Measurements from ENCODE around the gene TPST1.

TPST1 gene

DNA sequence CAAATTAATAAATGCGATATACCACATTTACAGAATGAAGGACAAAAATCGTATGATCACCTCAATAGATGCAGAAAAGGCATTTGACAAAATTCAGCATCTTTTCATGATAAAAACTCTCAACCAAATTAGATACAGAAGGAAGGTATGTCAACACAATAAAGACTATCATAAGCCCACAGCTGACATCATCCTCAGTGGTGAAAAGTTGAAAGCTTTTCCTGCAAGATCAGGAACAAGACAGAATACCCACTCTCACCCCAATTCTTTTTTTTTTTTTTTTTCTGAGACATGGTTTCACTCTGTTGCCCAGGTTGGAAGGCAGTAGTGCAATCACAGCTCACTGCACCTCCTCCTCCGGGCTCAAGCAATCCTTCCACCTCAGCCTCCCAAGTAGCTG lies 67.2 kb downstream of the TPST1 start:
- no peak for DNase-seq
- Mint-ChIP-seq H3K27ac (no peak overlapping the region), H3K36me3 (ENCODE audit: low read depth) (no peaks in the 10 kb centered on the region), H3K9me3 (peaks cover 2% of the 10 kb centered on the region), H3K4me1 (ENCODE audit: low read depth) (no peaks in the 10 kb centered on the region), H3K4me3 (no peak overlapping the region), H3K27me3 (no peaks in the 10 kb centered on the region)

DNA sequence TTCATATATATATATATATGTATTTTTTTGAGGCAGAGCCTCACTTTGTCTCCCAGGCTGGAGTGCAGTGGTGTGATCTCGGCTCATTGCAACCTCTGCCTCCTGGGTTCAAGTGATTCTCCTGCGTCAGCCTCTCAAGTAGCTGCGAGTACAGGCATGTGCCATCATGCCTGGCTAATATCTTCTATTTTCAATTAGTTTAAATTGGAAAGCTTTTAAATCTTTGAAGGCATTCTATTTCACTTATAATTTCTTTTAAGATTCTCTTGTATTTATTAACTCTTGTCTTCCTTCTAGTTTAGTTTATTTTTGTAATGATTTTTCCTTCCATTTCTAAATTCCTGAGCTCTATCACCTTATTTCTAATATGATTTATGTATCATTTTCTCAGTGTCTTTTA lies 71.2 kb downstream of the TPST1 start:
- peaks cover 1% of the 10 kb centered on the region for H3K9me3 Mint-ChIP-seq
- no peak overlapping the region for H3K27ac Mint-ChIP-seq
- no peak overlapping the region for H3K4me3 Mint-ChIP-seq
- H3K36me3 Mint-ChIP-seq (ENCODE audit: low read depth), result no peaks in the 10 kb centered on the region
- no peaks in the 10 kb centered on the region for H3K4me1 Mint-ChIP-seq (ENCODE audit: low read depth)
- no peak for DNase-seq
- no peaks in the 10 kb centered on the region for H3K27me3 Mint-ChIP-seq

DNA sequence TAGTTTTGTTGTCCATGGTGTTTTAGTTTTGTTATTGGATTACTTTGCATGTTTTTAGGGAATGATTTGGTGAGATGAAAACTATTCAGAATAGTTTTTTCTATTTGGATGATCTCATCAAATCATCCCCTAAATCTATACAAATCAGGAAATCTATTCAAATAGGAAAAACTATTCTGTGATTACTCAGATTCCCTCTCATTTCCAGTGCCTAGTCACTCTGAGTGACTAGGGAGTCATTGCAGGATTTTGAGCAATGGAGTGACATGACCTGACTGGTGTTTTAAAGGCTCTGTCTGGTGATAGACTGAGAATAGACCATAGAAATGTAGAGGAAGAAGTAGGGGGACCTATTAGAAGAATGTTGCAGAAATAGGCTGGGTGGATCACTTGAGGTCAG lies 72.4 kb downstream of the TPST1 start:
- Mint-ChIP-seq H3K4me3 (no peak overlapping the region), H3K36me3 (ENCODE audit: low read depth) (no peaks in the 10 kb centered on the region), H3K9me3 (no peaks in the 10 kb centered on the region), H3K4me1 (ENCODE audit: low read depth) (peaks cover 5% of the 10 kb centered on the region), H3K27ac (no peak overlapping the region), H3K27me3 (no peaks in the 10 kb centered on the region)
- DNase-seq, result no peak

DNA sequence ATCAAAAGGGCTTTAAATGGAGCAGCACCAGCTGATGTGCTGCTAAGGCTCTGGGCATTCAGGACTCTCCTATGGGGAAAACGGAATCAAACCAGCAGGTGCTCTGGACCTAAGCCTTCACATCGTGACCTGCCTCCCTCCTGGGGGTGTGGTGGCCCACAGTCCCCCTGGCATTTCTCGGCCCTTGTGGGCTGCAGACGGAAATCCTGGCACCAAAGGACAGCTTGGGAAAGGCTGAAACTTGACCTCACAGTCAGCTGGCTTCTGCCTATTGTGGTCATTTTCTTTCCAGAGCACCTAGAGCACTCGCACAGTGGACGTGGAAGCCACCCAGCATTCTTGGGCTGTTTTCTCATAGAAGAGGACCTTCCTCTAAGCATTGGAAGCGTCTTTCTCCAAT lies 74.8 kb downstream of the TPST1 start:
- no peak overlapping the region for H3K4me3 Mint-ChIP-seq
- H3K27ac Mint-ChIP-seq, result no peak overlapping the region
- peaks cover 6% of the 10 kb centered on the region for H3K4me1 Mint-ChIP-seq (ENCODE audit: low read depth)
- no peak for DNase-seq
- no peaks in the 10 kb centered on the region for H3K27me3 Mint-ChIP-seq
- no peaks in the 10 kb centered on the region for H3K9me3 Mint-ChIP-seq
- H3K36me3 Mint-ChIP-seq (ENCODE audit: low read depth), result no peaks in the 10 kb centered on the region

DNA sequence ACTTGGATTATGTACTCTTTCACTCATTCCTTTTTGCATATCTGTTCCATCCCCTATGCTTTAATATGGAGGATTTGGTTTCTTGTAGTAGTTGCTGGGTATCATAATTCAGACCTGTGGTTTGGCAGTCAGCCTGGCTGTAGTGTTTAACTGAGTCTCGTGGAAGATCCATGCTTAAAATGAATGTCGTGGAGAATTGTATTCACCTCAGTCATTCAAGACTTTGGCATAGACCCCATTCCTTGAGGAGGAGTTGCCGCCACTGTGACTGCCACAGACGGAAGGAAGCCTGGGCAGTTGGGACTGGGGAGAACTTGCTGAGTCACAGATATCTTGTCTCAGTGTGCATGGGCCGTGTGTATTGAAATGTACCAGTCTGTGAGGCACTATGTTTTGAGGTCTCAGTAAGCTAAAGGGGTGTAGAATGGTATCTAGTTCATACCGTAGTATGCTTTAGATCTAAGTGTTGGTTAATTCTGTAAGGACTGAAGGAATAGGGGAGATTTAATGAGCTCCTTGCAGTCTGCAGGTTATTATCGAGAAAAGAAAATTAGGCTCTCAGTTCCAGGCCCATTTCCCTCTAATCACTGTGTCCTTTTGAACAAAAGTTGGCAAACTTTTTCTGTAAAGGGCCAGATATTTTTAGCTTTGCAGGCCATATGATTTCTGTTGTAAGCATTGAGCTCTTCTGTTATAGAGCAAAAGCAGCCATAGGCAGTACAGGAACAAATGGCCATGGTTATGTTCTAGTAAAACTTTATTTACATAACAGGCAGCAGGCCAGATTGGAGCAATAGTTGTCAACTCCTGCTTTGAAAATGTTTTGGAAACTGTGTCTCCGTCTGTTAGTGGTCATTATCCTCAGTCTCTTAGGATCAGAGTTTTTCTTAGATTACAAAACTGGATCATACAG lies 76.8 kb downstream of the TPST1 start:
- H3K9me3 Mint-ChIP-seq, result no peaks in the 10 kb centered on the region
- no peak for DNase-seq
- H3K27ac Mint-ChIP-seq, result no peak overlapping the region
- H3K4me1 Mint-ChIP-seq (ENCODE audit: low read depth), result peaks cover 6% of the 10 kb centered on the region
- H3K36me3 Mint-ChIP-seq (ENCODE audit: low read depth), result no peaks in the 10 kb centered on the region
- no peaks in the 10 kb centered on the region for H3K27me3 Mint-ChIP-seq
- no peak overlapping the region for H3K4me3 Mint-ChIP-seq

DNA sequence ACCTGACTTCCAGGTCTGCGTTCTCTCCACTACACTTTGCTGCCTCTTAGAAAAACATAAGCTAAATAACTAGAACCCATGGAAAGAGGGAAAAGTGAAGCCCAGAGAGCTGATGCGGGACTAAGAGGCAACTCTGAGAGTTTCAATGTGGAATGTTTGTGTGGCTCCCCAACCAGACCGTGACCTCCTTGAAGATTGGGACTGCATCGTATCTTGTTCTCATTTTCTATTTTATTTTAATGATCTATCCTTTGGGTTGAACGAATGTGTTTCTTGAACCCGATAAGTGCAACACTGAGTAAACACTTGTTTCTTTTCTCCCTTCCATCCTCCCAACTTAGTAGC lies 77.4 kb downstream of the TPST1 start:
- no peaks in the 10 kb centered on the region for H3K9me3 Mint-ChIP-seq
- DNase-seq, result no peak
- H3K4me1 Mint-ChIP-seq (ENCODE audit: low read depth), result peaks cover 6% of the 10 kb centered on the region
- H3K4me3 Mint-ChIP-seq, result no peak overlapping the region
- H3K27me3 Mint-ChIP-seq, result no peaks in the 10 kb centered on the region
- no peak overlapping the region for H3K27ac Mint-ChIP-seq
- no peaks in the 10 kb centered on the region for H3K36me3 Mint-ChIP-seq (ENCODE audit: low read depth)

DNA sequence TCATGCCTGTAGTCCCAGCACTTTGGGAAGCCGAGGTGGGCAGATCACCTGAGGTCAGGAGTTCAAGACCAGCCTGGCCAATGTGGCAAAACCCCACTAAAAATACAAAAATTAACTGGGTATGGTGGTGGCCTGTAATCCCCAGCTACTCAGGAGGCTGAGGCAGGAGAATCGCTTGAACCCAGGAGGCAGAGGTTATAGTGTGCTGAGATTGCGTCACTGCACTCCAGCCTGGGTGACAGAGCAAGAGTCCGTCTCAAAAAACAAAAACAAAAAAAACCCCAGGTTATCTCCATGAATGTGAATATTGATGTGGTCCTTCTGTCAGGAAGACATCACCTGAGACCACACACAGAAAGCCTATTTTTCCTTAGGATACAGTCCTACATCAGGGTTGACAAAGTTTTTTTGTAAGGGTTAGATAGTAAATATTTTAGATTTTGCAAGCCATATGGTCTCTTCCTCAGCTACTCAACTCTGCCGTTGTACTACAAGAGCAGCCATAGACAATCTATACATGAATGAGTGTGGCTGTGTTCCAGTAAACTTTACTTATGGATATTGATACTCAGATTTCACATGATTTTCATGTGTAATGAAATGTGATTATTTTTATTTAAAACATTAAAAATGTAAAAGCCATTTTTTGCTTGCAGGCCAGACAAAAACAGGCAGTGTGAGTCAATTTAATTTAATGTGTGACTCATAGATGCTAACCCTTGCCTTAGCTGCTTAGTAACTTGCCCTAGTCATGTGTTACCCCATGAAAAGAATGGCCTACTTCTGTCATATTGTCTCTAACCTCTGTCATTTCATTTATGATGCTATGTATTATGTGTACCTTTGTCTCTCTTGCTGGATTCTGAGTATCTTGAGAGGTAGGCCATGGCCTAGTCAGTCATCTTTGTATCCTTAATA lies 78.1 kb downstream of the TPST1 start:
- DNase-seq, result no peak
- Mint-ChIP-seq H3K36me3 (ENCODE audit: low read depth) (no peaks in the 10 kb centered on the region), H3K4me1 (ENCODE audit: low read depth) (peaks cover 6% of the 10 kb centered on the region), H3K4me3 (no peak overlapping the region), H3K27ac (no peak overlapping the region), H3K9me3 (no peaks in the 10 kb centered on the region), H3K27me3 (no peaks in the 10 kb centered on the region)

DNA sequence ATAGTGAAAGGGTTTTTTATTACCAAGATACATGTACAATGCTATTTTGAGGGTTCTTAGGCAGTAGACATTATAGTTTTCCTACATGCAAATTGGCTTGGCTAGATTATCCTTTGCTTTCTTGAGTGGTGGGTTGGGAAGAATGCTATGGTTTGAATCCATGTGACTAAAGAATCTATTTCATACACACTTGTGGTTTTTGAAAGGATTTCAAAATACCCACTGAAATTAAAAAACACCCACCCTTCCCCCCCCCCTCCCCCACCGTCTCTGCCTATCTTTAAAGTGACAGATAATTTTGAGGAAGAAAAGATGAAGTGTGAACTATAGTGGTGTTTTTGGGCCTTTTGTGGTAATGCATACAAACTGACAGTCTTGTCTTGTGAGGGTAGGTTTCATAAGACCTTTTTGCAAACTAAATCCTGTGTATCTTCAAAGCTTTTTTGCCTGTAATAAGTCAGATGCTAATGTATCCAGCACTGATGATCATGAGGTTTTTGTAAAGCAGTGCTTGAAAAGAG lies 90.9 kb downstream of the TPST1 start:
- H3K27ac Mint-ChIP-seq, result no peak overlapping the region
- no peaks in the 10 kb centered on the region for H3K27me3 Mint-ChIP-seq
- no peaks in the 10 kb centered on the region for H3K4me1 Mint-ChIP-seq (ENCODE audit: low read depth)
- no peak for DNase-seq
- peaks cover 2% of the 10 kb centered on the region for H3K36me3 Mint-ChIP-seq (ENCODE audit: low read depth)
- H3K9me3 Mint-ChIP-seq, result peaks cover 13% of the 10 kb centered on the region
- H3K4me3 Mint-ChIP-seq, result no peak overlapping the region

DNA sequence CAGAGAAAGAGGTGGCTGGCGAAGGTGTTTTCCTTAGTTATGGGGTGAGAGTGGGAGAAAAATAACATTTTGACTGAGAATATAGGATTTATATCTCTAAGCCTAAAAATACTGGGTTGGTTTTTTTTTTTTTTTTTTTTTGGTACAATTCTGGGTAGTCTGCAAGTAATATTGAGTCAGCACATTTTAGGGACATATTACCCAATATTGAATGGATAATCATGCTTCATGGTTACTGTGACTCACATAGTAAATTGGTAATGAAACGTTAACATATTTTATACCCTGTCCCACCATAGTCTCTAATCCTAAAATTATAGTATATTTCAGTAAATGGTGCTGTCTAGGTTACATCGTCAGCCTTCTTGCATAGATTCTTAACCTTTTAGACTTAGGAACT lies 91.4 kb downstream of the TPST1 start:
- DNase-seq, result no peak
- no peaks in the 10 kb centered on the region for H3K4me1 Mint-ChIP-seq (ENCODE audit: low read depth)
- H3K27ac Mint-ChIP-seq, result no peak overlapping the region
- peaks cover 13% of the 10 kb centered on the region for H3K9me3 Mint-ChIP-seq
- H3K27me3 Mint-ChIP-seq, result no peaks in the 10 kb centered on the region
- H3K4me3 Mint-ChIP-seq, result no peak overlapping the region
- H3K36me3 Mint-ChIP-seq (ENCODE audit: low read depth), result peaks cover 2% of the 10 kb centered on the region

DNA sequence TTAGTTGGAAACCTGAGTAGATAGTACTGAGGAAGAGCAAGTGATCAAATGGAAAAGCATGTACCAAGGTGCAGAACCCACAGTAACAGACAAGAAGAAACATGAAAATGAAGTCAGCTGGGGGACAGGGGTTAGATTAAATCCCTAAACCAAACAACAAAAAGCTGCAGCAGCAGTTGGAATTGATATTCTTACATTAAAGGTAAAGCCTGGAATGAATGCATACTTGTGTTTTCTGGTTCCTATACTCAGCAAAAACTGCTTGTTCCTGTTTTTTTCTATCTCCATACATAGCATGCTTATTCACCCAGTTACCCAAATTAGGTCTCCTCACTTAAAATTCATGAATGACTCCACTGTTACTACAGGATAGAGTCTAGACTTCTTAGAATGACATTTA lies 92.4 kb downstream of the TPST1 start:
- peaks cover 13% of the 10 kb centered on the region for H3K9me3 Mint-ChIP-seq
- no peak for DNase-seq
- H3K27me3 Mint-ChIP-seq, result no peaks in the 10 kb centered on the region
- peaks cover 2% of the 10 kb centered on the region for H3K36me3 Mint-ChIP-seq (ENCODE audit: low read depth)
- no peak overlapping the region for H3K27ac Mint-ChIP-seq
- H3K4me3 Mint-ChIP-seq, result no peak overlapping the region
- no peaks in the 10 kb centered on the region for H3K4me1 Mint-ChIP-seq (ENCODE audit: low read depth)

DNA sequence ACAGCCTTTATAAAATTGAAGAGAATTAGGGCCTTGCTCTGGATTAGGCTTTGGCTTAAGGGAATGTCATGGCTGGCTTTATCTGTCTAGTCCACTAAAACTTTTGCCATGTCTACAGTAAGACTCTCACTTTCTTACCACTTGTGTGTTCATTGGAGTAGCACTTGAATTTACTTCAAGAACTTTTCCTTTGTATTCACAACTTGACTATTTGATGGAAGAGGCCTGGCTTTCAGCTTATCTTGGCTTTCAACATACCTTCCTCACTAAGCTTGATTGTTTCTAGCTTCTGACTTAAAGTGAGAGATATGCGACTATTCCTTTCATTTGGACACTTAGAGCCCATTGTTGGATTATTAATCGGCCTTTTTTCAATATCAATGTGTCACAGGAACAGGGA lies 96.1 kb downstream of the TPST1 start:
- Mint-ChIP-seq H3K36me3 (ENCODE audit: low read depth) (peaks cover 2% of the 10 kb centered on the region), H3K27me3 (no peaks in the 10 kb centered on the region), H3K4me1 (ENCODE audit: low read depth) (no peaks in the 10 kb centered on the region), H3K9me3 (peaks cover 13% of the 10 kb centered on the region), H3K4me3 (no peak overlapping the region), H3K27ac (no peak overlapping the region)
- DNase-seq, result no peak

DNA sequence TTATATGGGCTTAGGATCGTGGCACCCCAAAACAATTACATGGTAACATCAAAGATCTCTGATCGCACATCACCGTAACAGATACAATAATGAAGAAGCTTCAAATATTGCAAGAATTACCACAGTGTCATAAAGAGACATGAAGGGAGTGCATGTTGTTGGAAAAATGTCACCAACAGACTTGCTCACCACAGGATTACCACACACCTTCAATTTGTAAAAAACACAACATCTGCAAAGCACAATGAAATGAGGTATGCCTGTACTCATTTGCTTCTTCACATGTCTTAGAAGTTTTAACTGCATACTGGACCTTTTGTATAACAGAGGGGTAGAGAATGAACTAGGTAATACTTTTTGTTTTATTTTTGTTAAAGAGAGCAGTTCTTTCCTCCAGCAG lies 96.6 kb downstream of the TPST1 start:
- Mint-ChIP-seq H3K9me3 (peaks cover 13% of the 10 kb centered on the region), H3K27me3 (no peaks in the 10 kb centered on the region), H3K4me1 (ENCODE audit: low read depth) (no peaks in the 10 kb centered on the region), H3K27ac (no peak overlapping the region), H3K4me3 (no peak overlapping the region), H3K36me3 (ENCODE audit: low read depth) (peaks cover 2% of the 10 kb centered on the region)
- DNase-seq, result no peak

DNA sequence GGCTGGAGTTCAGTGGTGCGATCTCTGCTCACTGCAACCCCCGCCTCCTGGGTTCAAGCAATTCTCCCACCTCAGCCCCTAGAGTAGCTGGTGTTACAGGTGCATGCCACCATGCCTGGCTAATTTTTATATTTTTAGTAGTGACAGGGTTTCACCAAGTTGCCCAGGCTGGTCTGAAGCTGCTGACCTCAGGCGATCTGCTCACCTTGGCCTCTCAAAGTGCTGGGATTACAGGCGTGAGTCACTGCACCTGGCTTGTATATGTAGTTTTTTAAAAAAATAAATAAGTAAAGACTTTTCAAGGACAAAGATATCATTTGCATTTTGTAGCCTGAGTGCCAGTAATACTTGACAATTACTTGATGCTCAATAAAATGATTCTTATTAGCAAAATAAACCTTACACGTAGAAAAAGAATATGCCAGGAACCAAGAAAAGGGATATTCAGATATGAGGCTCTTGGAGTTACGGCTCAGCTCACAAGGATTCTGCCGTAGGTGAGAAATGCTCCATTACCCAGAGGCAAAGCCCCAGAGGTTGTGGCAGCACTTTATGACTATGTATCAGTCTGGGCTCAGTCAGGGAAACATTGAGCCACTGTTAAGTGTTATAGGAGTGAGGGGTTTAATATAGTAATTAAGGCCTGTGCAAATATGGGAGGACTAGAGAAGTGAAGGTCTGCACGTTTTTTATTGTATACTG lies 98.5 kb downstream of the TPST1 start:
- Mint-ChIP-seq H3K4me1 (ENCODE audit: low read depth) (no peaks in the 10 kb centered on the region), H3K4me3 (no peak overlapping the region), H3K9me3 (peaks cover 7% of the 10 kb centered on the region), H3K36me3 (ENCODE audit: low read depth) (peaks cover 2% of the 10 kb centered on the region), H3K27me3 (no peaks in the 10 kb centered on the region), H3K27ac (no peak overlapping the region)
- DNase-seq, result no peak

DNA sequence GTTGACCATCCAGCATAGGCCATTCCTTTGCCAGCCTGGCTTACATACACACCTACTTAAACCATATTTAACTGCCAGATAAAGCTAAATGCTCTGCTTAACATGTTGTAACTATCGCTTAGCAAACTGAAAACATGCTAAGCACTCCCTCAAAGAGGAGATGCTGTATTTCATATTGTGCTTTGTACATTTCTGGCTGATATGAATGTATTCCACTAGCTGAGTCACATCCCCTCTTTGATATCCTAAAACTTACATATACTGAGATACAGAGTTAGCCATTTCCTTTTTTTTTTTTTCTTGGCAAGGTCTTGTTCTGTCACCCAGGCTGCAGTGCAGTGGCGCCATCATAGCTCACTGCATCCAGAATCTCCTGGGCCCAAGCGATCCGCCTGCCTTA lies 99.4 kb downstream of the TPST1 start:
- peaks cover under 1% of the 10 kb centered on the region for H3K36me3 Mint-ChIP-seq (ENCODE audit: low read depth)
- H3K27ac Mint-ChIP-seq, result no peak overlapping the region
- H3K27me3 Mint-ChIP-seq, result no peaks in the 10 kb centered on the region
- H3K4me1 Mint-ChIP-seq (ENCODE audit: low read depth), result no peaks in the 10 kb centered on the region
- H3K4me3 Mint-ChIP-seq, result no peak overlapping the region
- DNase-seq, result no peak
- peaks cover 5% of the 10 kb centered on the region for H3K9me3 Mint-ChIP-seq
